ENCODE measurements around the gene CRNN. TPM values are rescaled to one million over a fixed set of nuclear protein-coding genes. Genes with fewer than 3 reads are reported as not detected.

CRNN gene
- total and polyA plus RNA-seq, 10 of the 15 experiments (the other 5 are each of a cell fraction or from before 2014, with no cell fraction given) = not detected

DNA sequence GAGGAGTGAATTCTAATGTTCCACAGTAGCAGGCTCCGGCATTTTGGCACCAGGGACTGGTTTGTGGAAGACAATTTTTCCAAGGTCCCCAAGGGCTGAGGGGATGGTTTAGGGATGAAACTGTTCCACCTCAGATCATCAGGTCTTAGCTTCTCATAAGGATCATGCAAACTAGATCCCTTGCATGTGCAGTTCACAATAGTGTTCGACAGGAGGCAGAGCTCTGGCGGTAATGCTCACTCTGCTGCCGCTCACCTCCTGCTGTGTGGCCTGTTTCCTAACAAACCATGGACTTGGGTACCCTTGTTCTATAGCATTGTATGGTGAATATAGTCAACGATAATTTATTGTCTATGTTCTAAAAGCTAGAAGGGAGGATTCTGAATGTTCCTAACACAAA is 16.6 kb downstream of the CRNN start:
- no peak overlapping the region for H3K9ac ChIP-seq (ENCODE audit: control insufficient read depth, insufficient read depth, low read length)
- no TSS peak for BruUV-seq (replicated peaks)
- ChIA-PET SMC1A (ENCODE audit: uncharacterized antibody, unreplicated experiment) (interaction anchor here (0.9 kb wide), 1 partner anchor 61 kb away, joined by 5 read pairs; no protein-coding TSS in a partner anchor), CTCF (interaction anchor here (0.6 to 5.2 kb wide), 3 partner anchors 43 to 439 kb away, joined by 4 to 53 read pairs (median 8); no protein-coding TSS in a partner anchor), RAD21 (ENCODE audit: unreplicated experiment) (interaction anchor here (0.9 kb wide), 1 partner anchor 61 kb away, joined by 4 read pairs; no protein-coding TSS in a partner anchor), POLR2A (no interaction called here)
- H3K9me3 ChIP-seq (replicated peaks; ENCODE audit: control insufficient read depth, insufficient read depth, low read length) = no peaks in the 10 kb centered on the region
- H3K27me3 ChIP-seq (replicated peaks in 1 of 2; ENCODE audit: control insufficient read depth in 2 of 2, insufficient read depth in 2 of 2, low read length in 1 of 2) = no peaks in the 10 kb centered on the region; a peak in 1 of 4 replicates
- no peaks in the 10 kb centered on the region for H3K36me3 ChIP-seq (ENCODE audit: control insufficient read depth in 2 of 2, insufficient read depth in 2 of 2, low read length in 1 of 2)
- DNase-seq (ENCODE audit: low read depth, low spot score) (no peak), ATAC-seq (no peak), FAIRE-seq (no peak)
- H3K4me3 ChIP-seq = no peak overlapping the region
- WGBS (ENCODE audit: insufficient coverage, insufficient replicate concordance, low lambda C conversion rate, missing lambda C conversion rate) = 46% methylated on average over 5 of the region's 5 CpGs
- H4K20me1 ChIP-seq (ENCODE audit: control insufficient read depth, insufficient read depth) = no peaks in the 10 kb centered on the region
- H2AFZ ChIP-seq (ENCODE audit: control insufficient read depth, low read depth, low read length) = no peak overlapping the region
- intact Hi-C loops (cut with micrococcal nuclease; ENCODE audit: unreplicated experiment) = loop anchor here (5.0 kb wide), 1 partner anchor 40 kb away; no protein-coding TSS in a partner anchor
- in situ Hi-C loops (cut with MboI) = no loop called here
- H3K4me2 ChIP-seq (ENCODE audit: control insufficient read depth, insufficient read depth) = no peak overlapping the region
- H3K27ac ChIP-seq (ENCODE audit: control insufficient read depth, insufficient read depth) = no peak overlapping the region
- no peaks in the 10 kb centered on the region for H3K79me2 ChIP-seq (ENCODE audit: control insufficient read depth, insufficient read depth, low read length)
- no peaks in the 10 kb centered on the region for H3K4me1 ChIP-seq (ENCODE audit: control insufficient read depth, insufficient read depth, low read length)
- TF ChIP-seq, protein P1, sequence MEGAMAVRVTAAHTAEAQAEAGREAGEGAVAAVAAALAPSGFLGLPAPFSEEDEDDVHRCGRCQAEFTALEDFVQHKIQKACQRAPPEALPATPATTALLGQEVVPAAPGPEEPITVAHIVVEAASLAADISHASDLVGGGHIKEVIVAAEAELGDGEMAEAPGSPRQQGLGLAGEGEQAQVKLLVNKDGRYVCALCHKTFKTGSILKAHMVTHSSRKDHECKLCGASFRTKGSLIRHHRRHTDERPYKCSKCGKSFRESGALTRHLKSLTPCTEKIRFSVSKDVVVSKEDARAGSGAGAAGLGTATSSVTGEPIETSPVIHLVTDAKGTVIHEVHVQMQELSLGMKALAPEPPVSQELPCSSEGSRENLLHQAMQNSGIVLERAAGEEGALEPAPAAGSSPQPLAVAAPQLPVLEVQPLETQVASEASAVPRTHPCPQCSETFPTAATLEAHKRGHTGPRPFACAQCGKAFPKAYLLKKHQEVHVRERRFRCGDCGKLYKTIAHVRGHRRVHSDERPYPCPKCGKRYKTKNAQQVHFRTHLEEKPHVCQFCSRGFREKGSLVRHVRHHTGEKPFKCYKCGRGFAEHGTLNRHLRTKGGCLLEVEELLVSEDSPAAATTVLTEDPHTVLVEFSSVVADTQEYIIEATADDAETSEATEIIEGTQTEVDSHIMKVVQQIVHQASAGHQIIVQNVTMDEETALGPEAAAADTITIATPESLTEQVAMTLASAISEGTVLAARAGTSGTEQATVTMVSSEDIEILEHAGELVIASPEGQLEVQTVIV (IDR thresholded peaks at IDR 0.05; ENCODE audit: borderline replicate concordance, partially characterized antibody) = no peak
- no peak for TF ChIP-seq NFYA (IDR thresholded peaks at IDR 0.05; ENCODE audit: borderline replicate concordance, low read depth, low read length)
- TF ChIP-seq FOS (IDR thresholded peaks at IDR 0.05; ENCODE audit: borderline replicate concordance, extremely low read depth, insufficient read length) = no peak
- TF ChIP-seq MXI1 (IDR thresholded peaks at IDR 0.05; ENCODE audit: low read depth, low read length) = no peak
- no peak for TF ChIP-seq SMAD1 (IDR thresholded peaks at IDR 0.05; ENCODE audit: low read depth, partially characterized antibody)
- TF ChIP-seq EZH2 (IDR thresholded peaks at IDR 0.05; ENCODE audit: borderline replicate concordance, control insufficient read depth, low read depth, low read length) = no peak
- no peak for TF ChIP-seq RAD51 (IDR thresholded peaks at IDR 0.05)
- no peak for TF ChIP-seq ASH2L (IDR thresholded peaks at IDR 0.05; ENCODE audit: borderline replicate concordance, low read depth)
- TF ChIP-seq, protein P2, sequence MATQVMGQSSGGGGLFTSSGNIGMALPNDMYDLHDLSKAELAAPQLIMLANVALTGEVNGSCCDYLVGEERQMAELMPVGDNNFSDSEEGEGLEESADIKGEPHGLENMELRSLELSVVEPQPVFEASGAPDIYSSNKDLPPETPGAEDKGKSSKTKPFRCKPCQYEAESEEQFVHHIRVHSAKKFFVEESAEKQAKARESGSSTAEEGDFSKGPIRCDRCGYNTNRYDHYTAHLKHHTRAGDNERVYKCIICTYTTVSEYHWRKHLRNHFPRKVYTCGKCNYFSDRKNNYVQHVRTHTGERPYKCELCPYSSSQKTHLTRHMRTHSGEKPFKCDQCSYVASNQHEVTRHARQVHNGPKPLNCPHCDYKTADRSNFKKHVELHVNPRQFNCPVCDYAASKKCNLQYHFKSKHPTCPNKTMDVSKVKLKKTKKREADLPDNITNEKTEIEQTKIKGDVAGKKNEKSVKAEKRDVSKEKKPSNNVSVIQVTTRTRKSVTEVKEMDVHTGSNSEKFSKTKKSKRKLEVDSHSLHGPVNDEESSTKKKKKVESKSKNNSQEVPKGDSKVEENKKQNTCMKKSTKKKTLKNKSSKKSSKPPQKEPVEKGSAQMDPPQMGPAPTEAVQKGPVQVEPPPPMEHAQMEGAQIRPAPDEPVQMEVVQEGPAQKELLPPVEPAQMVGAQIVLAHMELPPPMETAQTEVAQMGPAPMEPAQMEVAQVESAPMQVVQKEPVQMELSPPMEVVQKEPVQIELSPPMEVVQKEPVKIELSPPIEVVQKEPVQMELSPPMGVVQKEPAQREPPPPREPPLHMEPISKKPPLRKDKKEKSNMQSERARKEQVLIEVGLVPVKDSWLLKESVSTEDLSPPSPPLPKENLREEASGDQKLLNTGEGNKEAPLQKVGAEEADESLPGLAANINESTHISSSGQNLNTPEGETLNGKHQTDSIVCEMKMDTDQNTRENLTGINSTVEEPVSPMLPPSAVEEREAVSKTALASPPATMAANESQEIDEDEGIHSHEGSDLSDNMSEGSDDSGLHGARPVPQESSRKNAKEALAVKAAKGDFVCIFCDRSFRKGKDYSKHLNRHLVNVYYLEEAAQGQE (IDR thresholded peaks at IDR 0.05; ENCODE audit: low read depth, low read length) = no peak
- TF ChIP-seq IKZF1 (conservative IDR thresholded peaks at IDR 0.05) = no peak
- no peak for TF ChIP-seq YBX1 (IDR thresholded peaks at IDR 0.05)
- no peak for TF ChIP-seq BRCA1 (IDR thresholded peaks at IDR 0.05; ENCODE audit: low read depth, low read length)
- TF ChIP-seq POLR2AphosphoS2 (IDR thresholded peaks at IDR 0.05; ENCODE audit: low read depth, low read length) = no peak
- no peak for TF ChIP-seq HDAC6 (IDR thresholded peaks at IDR 0.05; ENCODE audit: unreplicated experiment)
- no peak for TF ChIP-seq TBL1XR1 (IDR thresholded peaks at IDR 0.05; ENCODE audit: low read depth, low read length)
- TF ChIP-seq ELK1 (IDR thresholded peaks at IDR 0.05; ENCODE audit: low read depth, low read length) = no peak
- TF ChIP-seq STAT3 (IDR thresholded peaks at IDR 0.05; ENCODE audit: low read depth, low read length) = no peak
- TF ChIP-seq MYC (IDR thresholded peaks at IDR 0.05; ENCODE audit: insufficient read depth, insufficient read length, insufficient replicate concordance, low read length, severe bottlenecking) = no peak

Measured in GM12878 (cell line).